IMR-90 (cell line): ENCODE data around the gene ATP1A4. TPM values are rescaled to one million over a fixed set of nuclear protein-coding genes. Genes with fewer than 3 reads are reported as not detected.

ENCODE experiments used
- ATAC-seq: fragments of 200-7000 bp; cut with Tn5 transposase; 2 replicates; pipeline ENCODE4 v1.9.1; 2020; ENCODE audit warnings: low read depth, mild to moderate bottlenecking, moderate library complexity
- BruUV-seq: library from RNA; stranded (reverse); fragments of 400-500 nt; replicated peaks from 2 replicates; lab custom pipeline; 2021; lab: Mats Ljungman, UMichigan
- CTCF ChIA-PET: fragments of 300-600 bp; formaldehyde crosslinking; extraction: SDS; loops from one replicate; lab custom pipeline; 2021; ENCODE audit warnings: antibody characterized with exemption; lab: Yijun Ruan, JAX
- POLR2A ChIA-PET: fragments of 300-600 bp; sonication (Branson Sonifier 250); formaldehyde crosslinking; loops from one replicate; lab custom pipeline; 2022; ENCODE audit warnings: antibody characterized with exemption; ENCODE audit not compliant: unreplicated experiment; lab: Charles Lee
- DNase-seq: peaks from one replicate; pipeline ENCODE4 v3.0.0; 2013
- H2AFZ ChIP-seq: replicated peaks from 2 replicates; pipeline ENCODE3; 2013; ENCODE audit warnings: low read length, mild to moderate bottlenecking; ENCODE audit not compliant: poor library complexity
- H2AK5ac ChIP-seq: 2 replicates; pipeline ENCODE4 v1.6.1; 2013; ENCODE audit warnings: low read depth, low read length, inconsistent platforms
- H2AK9ac ChIP-seq: replicated peaks from 2 replicates; pipeline ENCODE3; 2013; ENCODE audit warnings: mild to moderate bottlenecking, low read depth, low read length, moderate library complexity; ENCODE audit not compliant: poor library complexity
- H2BK120ac ChIP-seq: 2 replicates; pipeline ENCODE4 v1.6.1; 2013; ENCODE audit warnings: low read depth, low read length, inconsistent platforms
- H2BK15ac ChIP-seq: 3 replicates; pipeline ENCODE4 v1.6.1; 2013; ENCODE audit warnings: low read depth, low read length, inconsistent platforms
- H2BK20ac ChIP-seq: 2 replicates; pipeline ENCODE4 v1.6.1; 2013; ENCODE audit warnings: low read depth, mild to moderate bottlenecking, inconsistent platforms, low read length, moderate library complexity
- H2BK5ac ChIP-seq: 2 replicates; pipeline ENCODE4 v1.6.1; 2013; ENCODE audit warnings: mild to moderate bottlenecking, low read depth, low read length, inconsistent platforms; ENCODE audit not compliant: poor library complexity, severe bottlenecking
- H3K14ac ChIP-seq: replicated peaks from 2 replicates; pipeline ENCODE4 v1.6.1; 2013; ENCODE audit warnings: low read depth, low read length, inconsistent platforms
- H3K18ac ChIP-seq: 2 replicates; pipeline ENCODE4 v1.6.1; 2013; ENCODE audit warnings: low read depth, low read length, control low read depth
- H3K23ac ChIP-seq: 2 replicates; pipeline ENCODE4 v1.6.1; 2013; ENCODE audit warnings: low read depth, low read length, inconsistent platforms
- H3K27ac ChIP-seq: 2 replicates; pipeline ENCODE4 v1.5.1; 2013; ENCODE audit warnings: mild to moderate bottlenecking, control low read depth, low read length; ENCODE audit not compliant: insufficient read depth
- H3K27me3 ChIP-seq: 2 replicates; pipeline ENCODE4 v1.6.1; 2013; ENCODE audit warnings: low read length; ENCODE audit not compliant: control insufficient read depth, insufficient read depth
- H3K36me3 ChIP-seq: 2 replicates; pipeline ENCODE4 v1.6.1; 2013; ENCODE audit warnings: low read length, mixed read lengths; ENCODE audit not compliant: control insufficient read depth, insufficient read depth
- H3K4ac ChIP-seq: 2 replicates; pipeline ENCODE4 v1.6.1; 2013; ENCODE audit warnings: low read depth, low read length, inconsistent platforms
- H3K4me1 ChIP-seq: 2 replicates; pipeline ENCODE4 v1.6.1; 2013; ENCODE audit warnings: low read length, mixed read lengths; ENCODE audit not compliant: control insufficient read depth, insufficient read depth
- H3K4me2 ChIP-seq: 2 replicates; pipeline ENCODE4 v1.6.1; 2013; ENCODE audit warnings: low read depth, mild to moderate bottlenecking, control low read depth, low read length, moderate library complexity
- H3K4me3 ChIP-seq: 2 replicates; pipeline ENCODE4 v1.5.1; 2013; ENCODE audit warnings: low read depth, mild to moderate bottlenecking, control low read depth, low read length, moderate library complexity; ENCODE audit not compliant: insufficient read depth
- H3K56ac ChIP-seq: 2 replicates; pipeline ENCODE4 v1.6.1; 2013; ENCODE audit warnings: low read length, inconsistent platforms; ENCODE audit not compliant: insufficient read depth; ENCODE audit errors: extremely low read depth
- H3K79me1 ChIP-seq, 2 experiments: 2 replicates each; pipeline ENCODE4 v1.6.1; 2013; ENCODE audit warnings: low read length in 2 of 2, inconsistent platforms in 1 of 2, low read depth in 1 of 2
- H3K9ac ChIP-seq: 2 replicates; pipeline ENCODE4 v1.6.1; 2013; ENCODE audit warnings: low read depth, low read length, control low read depth
- H3K9me1 ChIP-seq: 2 replicates; pipeline ENCODE4 v1.6.1; 2013; ENCODE audit warnings: low read length, inconsistent platforms; ENCODE audit not compliant: insufficient read depth
- H3K9me3 ChIP-seq: 2 replicates; pipeline ENCODE4 v1.6.1; 2013; ENCODE audit warnings: low read length; ENCODE audit not compliant: control insufficient read depth, insufficient read depth
- H4K20me1 ChIP-seq: 2 replicates; pipeline ENCODE4 v1.6.1; 2013; ENCODE audit warnings: low read length, inconsistent platforms; ENCODE audit not compliant: insufficient read depth
- H4K5ac ChIP-seq: 2 replicates; pipeline ENCODE4 v1.6.1; 2013; ENCODE audit warnings: mild to moderate bottlenecking, low read depth, low read length, control low read depth
- H4K8ac ChIP-seq, 2 experiments: 2 replicates each; pipeline ENCODE4 v1.6.1; 2013; ENCODE audit warnings: low read depth in 2 of 2, low read length in 2 of 2, control low read depth in 1 of 2, inconsistent platforms in 1 of 2
- H4K91ac ChIP-seq: 2 replicates; pipeline ENCODE4 v1.6.1; 2013; ENCODE audit warnings: low read depth, low read length, inconsistent platforms; ENCODE audit not compliant: insufficient read depth
- BHLHE40 ChIP-seq: fragments of 150-350 bp; IDR thresholded peaks from 2 replicates; pipeline ENCODE4 v1.6.1; 2016; ENCODE audit warnings: mild to moderate bottlenecking, low read depth, low read length
- CEBPB ChIP-seq: IDR thresholded peaks from 2 replicates; pipeline ENCODE4 v1.6.1; 2012; ENCODE audit warnings: low read depth, low read length, improper control_type of control experiment
- CHD1 ChIP-seq: IDR thresholded peaks from 2 replicates; pipeline ENCODE4 v1.6.1; 2012; ENCODE audit warnings: low read depth, low read length, improper control_type of control experiment
- FOS ChIP-seq: fragments of 150-350 bp; IDR thresholded peaks from 2 replicates; pipeline ENCODE4 v1.6.1; 2016; ENCODE audit warnings: low read depth, low read length
- MAFK ChIP-seq: IDR thresholded peaks from 2 replicates; pipeline ENCODE4 v1.6.1; 2012; ENCODE audit warnings: low read depth, low read length, improper control_type of control experiment
- MAZ ChIP-seq: IDR thresholded peaks from 2 replicates; pipeline ENCODE4 v1.6.1; 2012; ENCODE audit warnings: low read depth, mild to moderate bottlenecking, low read length, improper control_type of control experiment, moderate library complexity, borderline replicate concordance
- MXI1 ChIP-seq: IDR thresholded peaks from 2 replicates; pipeline ENCODE4 v1.6.1; 2012; ENCODE audit warnings: low read depth, mild to moderate bottlenecking, low read length, moderate library complexity, borderline replicate concordance
- NFE2L2 ChIP-seq: fragments of 150-350 bp; IDR thresholded peaks from 2 replicates; pipeline ENCODE4 v1.6.1; 2016; ENCODE audit warnings: low read depth, mild to moderate bottlenecking, low read length
- POLR2A ChIP-seq: IDR thresholded peaks from 2 replicates; pipeline ENCODE4 v1.6.1; 2012; ENCODE audit warnings: mild to moderate bottlenecking, low read depth, low read length
- RAD21 ChIP-seq: IDR thresholded peaks from 2 replicates; pipeline ENCODE4 v1.6.1; 2012; ENCODE audit warnings: low read length, improper control_type of control experiment
- RCOR1 ChIP-seq: IDR thresholded peaks from 2 replicates; pipeline ENCODE4 v1.6.1; 2012; ENCODE audit warnings: mild to moderate bottlenecking, low read length, improper control_type of control experiment; ENCODE audit not compliant: insufficient replicate concordance
- RFX5 ChIP-seq: IDR thresholded peaks from 2 replicates; pipeline ENCODE4 v1.8.0; 2012; ENCODE audit warnings: low read depth, mild to moderate bottlenecking, low read length, moderate library complexity
- SMC3 ChIP-seq: fragments of 150-350 bp; IDR thresholded peaks from 2 replicates; pipeline ENCODE4 v1.6.1; 2016; ENCODE audit warnings: low read depth, mild to moderate bottlenecking, antibody characterized with exemption, low read length, moderate library complexity
- WGBS, 2 experiments: methylation state at CpG; one replicate each; pipeline versions ENCODE4 v1.1.5 to v1.1.7; 2013; ENCODE audit warnings: missing lambda C conversion rate in 2 of 2; ENCODE audit not compliant: insufficient read length in 1 of 2; ENCODE audit errors: extremely low coverage in 2 of 2; 5-methylcytosine and 5-hydroxymethylcytosine counted together
- dilution Hi-C: fragments of 300-500 bp; cut with HindIII; formaldehyde crosslinking; loops from one replicate; pipeline ENCODE4 v1.14.3; 2018; ENCODE audit warnings: low sequenced_read_pairs; ENCODE audit not compliant: unreplicated experiment
- in situ Hi-C: fragments of 300-500 bp; cut with MboI; formaldehyde crosslinking; loops from 3 replicates; pipeline ENCODE4 v1.14.3; 2019; ENCODE audit warnings: low sequenced_read_pairs, inconsistent platforms, mixed read lengths
- intact Hi-C: fragments of 100-400 bp; cut with micrococcal nuclease; formaldehyde crosslinking; loops from 2 replicates; pipeline ENCODE4 v1.10.0; 2022
- polyA plus RNA-seq, 3 experiments: library from polyadenylated mRNA; depleted of rRNA; stranded (reverse); fragments of >200 nt; gene quantifications; 2 replicates each; pipeline ENCODE4 v1.2.3, GENCODE V29; 2012; ENCODE audit warnings: low replicate concordance in 1 of 3
- total RNA-seq: library from RNA; depleted of rRNA; stranded (reverse); fragments of >200 nt; gene quantifications from 2 replicates; pipeline ENCODE4 v1.2.3, GENCODE V29; 2012
- TF ChIP-seq, protein P1 (sequence below): fragments of 150-350 bp; IDR thresholded peaks from 2 replicates; pipeline ENCODE4 v1.6.1; 2017; ENCODE audit warnings: mild to moderate bottlenecking, antibody characterized with exemption, low read length, low read depth
- TF ChIP-seq, protein P2 (sequence below): conservative IDR thresholded peaks from 2 replicates; pipeline ENCODE4 v1.5.1; 2012; ENCODE audit warnings: mild to moderate bottlenecking, low read depth, low read length, improper control_type of control experiment
- TF ChIP-seq, protein P3 (sequence below): fragments of 150-350 bp; IDR thresholded peaks from 2 replicates; pipeline ENCODE4 v1.6.1; 2016; ENCODE audit warnings: low read depth, mild to moderate bottlenecking, low read length, moderate library complexity, borderline replicate concordance

Gene ATP1A4
- total and polyA plus RNA-seq, 2 of the 4 experiments (the other 2 are of a cell fraction): not detected

DNA sequence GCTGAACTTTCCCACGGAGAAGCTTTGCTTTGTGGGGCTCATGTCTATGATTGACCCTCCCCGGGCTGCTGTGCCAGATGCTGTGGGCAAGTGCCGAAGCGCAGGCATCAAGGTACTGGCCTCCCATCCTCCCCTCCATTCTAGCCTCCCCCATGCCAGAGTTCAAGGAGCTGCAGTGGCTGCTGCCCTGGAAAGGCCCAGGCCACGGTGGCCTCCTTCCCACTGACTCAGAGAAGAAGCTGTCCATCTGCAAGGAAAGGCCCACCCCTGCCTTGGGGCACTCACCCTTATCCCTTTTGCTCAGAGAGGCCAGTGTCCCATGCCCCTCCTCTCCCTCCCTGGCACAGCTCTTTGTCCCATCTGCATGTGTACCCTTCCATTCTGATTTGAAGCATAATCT is 20.9 kb upstream of the ATP1A4 start:
- Histone ChIP-seq H2AK5ac (no peak overlapping the region), H4K8ac (no peak overlapping the region), H3K56ac (no peak overlapping the region), H3K4me1 (peaks cover 5% of the 10 kb centered on the region), H3K36me3 (no peaks in the 10 kb centered on the region), H4K5ac (no peak overlapping the region), H2AK9ac (no peak overlapping the region), H3K14ac (no peak overlapping the region), H3K4ac (no peak overlapping the region), H3K23ac (no peak overlapping the region), H3K9me1 (peaks cover 10% of the 10 kb centered on the region), H2BK5ac (no peak overlapping the region), H3K9me3 (no peaks in the 10 kb centered on the region), H2BK120ac (no peak overlapping the region), H2AFZ (no peak overlapping the region), H3K27me3 (peaks cover 26% of the 10 kb centered on the region), H3K18ac (no peak overlapping the region), H3K79me1 (no peaks in the 10 kb centered on the region), H3K27ac (no peak overlapping the region), H4K20me1 (no peaks in the 10 kb centered on the region), H4K91ac (no peak overlapping the region), H2BK15ac (no peak overlapping the region), H3K4me3 (no peak overlapping the region), H3K9ac (no peak overlapping the region), H3K4me2 (no peak overlapping the region), H2BK20ac (no peak overlapping the region)
- dilution Hi-C loops: no loop called here
- no peak for DNase-seq
- in situ Hi-C loops: no loop called here
- 80% methylated on average over 2 of the region's 5 CpGs; no CpG with 5 or more reads in 1 of the 2 experiments for WGBS, 2 experiments
- no TSS peak for BruUV-seq
- intact Hi-C loops: no loop called here
- no peak for ATAC-seq
- POLR2A ChIA-PET: no interaction called here
- no peak for TF ChIP-seq SMC3
- no peak for TF ChIP-seq RFX5
- no peak for TF ChIP-seq RCOR1
- no peak for TF ChIP-seq CHD1
- TF ChIP-seq NFE2L2: no peak
- no peak for TF ChIP-seq MAZ
- no peak for TF ChIP-seq POLR2A
- TF ChIP-seq MAFK: no peak
- no peak for TF ChIP-seq FOS
- TF ChIP-seq, protein P1, sequence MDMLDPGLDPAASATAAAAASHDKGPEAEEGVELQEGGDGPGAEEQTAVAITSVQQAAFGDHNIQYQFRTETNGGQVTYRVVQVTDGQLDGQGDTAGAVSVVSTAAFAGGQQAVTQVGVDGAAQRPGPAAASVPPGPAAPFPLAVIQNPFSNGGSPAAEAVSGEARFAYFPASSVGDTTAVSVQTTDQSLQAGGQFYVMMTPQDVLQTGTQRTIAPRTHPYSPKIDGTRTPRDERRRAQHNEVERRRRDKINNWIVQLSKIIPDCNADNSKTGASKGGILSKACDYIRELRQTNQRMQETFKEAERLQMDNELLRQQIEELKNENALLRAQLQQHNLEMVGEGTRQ: no peak
- TF ChIP-seq CEBPB: no peak
- TF ChIP-seq, protein P2, sequence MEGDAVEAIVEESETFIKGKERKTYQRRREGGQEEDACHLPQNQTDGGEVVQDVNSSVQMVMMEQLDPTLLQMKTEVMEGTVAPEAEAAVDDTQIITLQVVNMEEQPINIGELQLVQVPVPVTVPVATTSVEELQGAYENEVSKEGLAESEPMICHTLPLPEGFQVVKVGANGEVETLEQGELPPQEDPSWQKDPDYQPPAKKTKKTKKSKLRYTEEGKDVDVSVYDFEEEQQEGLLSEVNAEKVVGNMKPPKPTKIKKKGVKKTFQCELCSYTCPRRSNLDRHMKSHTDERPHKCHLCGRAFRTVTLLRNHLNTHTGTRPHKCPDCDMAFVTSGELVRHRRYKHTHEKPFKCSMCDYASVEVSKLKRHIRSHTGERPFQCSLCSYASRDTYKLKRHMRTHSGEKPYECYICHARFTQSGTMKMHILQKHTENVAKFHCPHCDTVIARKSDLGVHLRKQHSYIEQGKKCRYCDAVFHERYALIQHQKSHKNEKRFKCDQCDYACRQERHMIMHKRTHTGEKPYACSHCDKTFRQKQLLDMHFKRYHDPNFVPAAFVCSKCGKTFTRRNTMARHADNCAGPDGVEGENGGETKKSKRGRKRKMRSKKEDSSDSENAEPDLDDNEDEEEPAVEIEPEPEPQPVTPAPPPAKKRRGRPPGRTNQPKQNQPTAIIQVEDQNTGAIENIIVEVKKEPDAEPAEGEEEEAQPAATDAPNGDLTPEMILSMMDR: no peak
- TF ChIP-seq MXI1: no peak
- TF ChIP-seq BHLHE40: no peak
- no peak for TF ChIP-seq RAD21
- TF ChIP-seq, protein P3, sequence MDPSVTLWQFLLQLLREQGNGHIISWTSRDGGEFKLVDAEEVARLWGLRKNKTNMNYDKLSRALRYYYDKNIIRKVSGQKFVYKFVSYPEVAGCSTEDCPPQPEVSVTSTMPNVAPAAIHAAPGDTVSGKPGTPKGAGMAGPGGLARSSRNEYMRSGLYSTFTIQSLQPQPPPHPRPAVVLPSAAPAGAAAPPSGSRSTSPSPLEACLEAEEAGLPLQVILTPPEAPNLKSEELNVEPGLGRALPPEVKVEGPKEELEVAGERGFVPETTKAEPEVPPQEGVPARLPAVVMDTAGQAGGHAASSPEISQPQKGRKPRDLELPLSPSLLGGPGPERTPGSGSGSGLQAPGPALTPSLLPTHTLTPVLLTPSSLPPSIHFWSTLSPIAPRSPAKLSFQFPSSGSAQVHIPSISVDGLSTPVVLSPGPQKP: no peak
- CTCF ChIA-PET: no interaction called here
